Osteoblast (primary cell): ENCODE data around the gene CACNA1C. TPM values are rescaled to one million over a fixed set of nuclear protein-coding genes. Genes with fewer than 3 reads are reported as not detected.

Experiments used
- DNase-seq: peaks from one replicate; pipeline ENCODE4 v3.0.0; 2011; ENCODE audit warnings: low spot score, mixed read lengths; ENCODE audit not compliant: insufficient read length; ENCODE audit errors: missing footprints
- H2AFZ ChIP-seq: 2 replicates; pipeline ENCODE4 v1.6.0; 2011; ENCODE audit warnings: mild to moderate bottlenecking, low read length
- H3K27ac ChIP-seq: 2 replicates; pipeline ENCODE4 v1.5.1; 2011; ENCODE audit warnings: mild to moderate bottlenecking, low read depth, low read length, moderate library complexity
- H3K27me3 ChIP-seq: 2 replicates; pipeline ENCODE4 v1.6.0; 2012; ENCODE audit warnings: mild to moderate bottlenecking, control low read depth, inconsistent platforms, low read length, moderate library complexity; ENCODE audit not compliant: insufficient read depth
- H3K36me3 ChIP-seq: 2 replicates; pipeline ENCODE4 v1.5.1; 2011; ENCODE audit warnings: mild to moderate bottlenecking, low read length, control low read depth, moderate library complexity; ENCODE audit not compliant: insufficient read depth
- H3K4me1 ChIP-seq: 2 replicates; pipeline ENCODE4 v1.5.1; 2011; ENCODE audit warnings: mild to moderate bottlenecking, low read length, control low read depth, moderate library complexity; ENCODE audit not compliant: insufficient read depth
- H3K4me2 ChIP-seq: 2 replicates; pipeline ENCODE4 v1.6.0; 2011; ENCODE audit warnings: mild to moderate bottlenecking, low read length; ENCODE audit not compliant: insufficient read depth
- H3K4me3 ChIP-seq: fragments of 200-600 bp; sonication (generic); 3 replicates; pipeline ENCODE4 v1.5.1; 2012; ENCODE audit warnings: mild to moderate bottlenecking, low read length, inconsistent platforms; ENCODE audit not compliant: insufficient read depth
- H3K79me2 ChIP-seq: 2 replicates; pipeline ENCODE4 v1.6.0; 2012; ENCODE audit warnings: mild to moderate bottlenecking, low read length, control low read depth, inconsistent platforms; ENCODE audit not compliant: insufficient read depth
- H3K9me3 ChIP-seq: 2 replicates; pipeline ENCODE4 v1.5.1; 2011; ENCODE audit warnings: low read depth, low read length, control low read depth
- H4K20me1 ChIP-seq: 2 replicates; pipeline ENCODE4 v1.6.0; 2012; ENCODE audit warnings: mild to moderate bottlenecking, low read length, control low read depth; ENCODE audit not compliant: insufficient read depth
- CTCF ChIP-seq: IDR thresholded peaks from 2 replicates; pipeline ENCODE4 v1.5.1; 2011; ENCODE audit warnings: mild to moderate bottlenecking, low read depth, low read length, moderate library complexity; ENCODE audit errors: extremely low read depth
- total RNA-seq: library from RNA; depleted of rRNA; stranded (reverse); fragments of >200 nt; gene quantifications from 2 replicates; pipeline ENCODE4 v1.2.3, GENCODE V29; 2012

CACNA1C gene
- total RNA-seq, 1 donor: 19.2 TPM

GRCh38 chr12:2343681-2344080 lies 290.9 kb downstream of the CACNA1C start:
- H3K4me1 ChIP-seq: peaks cover 37% of the 10 kb centered on the region
- H3K4me2 ChIP-seq: no peak overlapping the region
- H3K27ac ChIP-seq: no peak overlapping the region
- H3K4me3 ChIP-seq: no peak overlapping the region
- TF ChIP-seq CTCF: no peak
- no peak overlapping the region for H2AFZ ChIP-seq
- no peaks in the 10 kb centered on the region for H3K9me3 ChIP-seq
- H3K36me3 ChIP-seq: no peaks in the 10 kb centered on the region
- H3K79me2 ChIP-seq: peaks cover 9% of the 10 kb centered on the region
- H4K20me1 ChIP-seq: peaks cover 7% of the 10 kb centered on the region
- H3K27me3 ChIP-seq: no peaks in the 10 kb centered on the region
- no peak for DNase-seq

GRCh38 chr12:2344476-2344875 lies 291.7 kb downstream of the CACNA1C start:
- no peak overlapping the region for H2AFZ ChIP-seq
- peaks cover 9% of the 10 kb centered on the region for H3K79me2 ChIP-seq
- no peak overlapping the region for H3K4me2 ChIP-seq
- H3K36me3 ChIP-seq: no peaks in the 10 kb centered on the region
- H3K9me3 ChIP-seq: no peaks in the 10 kb centered on the region
- no peak for DNase-seq
- no peaks in the 10 kb centered on the region for H3K27me3 ChIP-seq
- no peak for TF ChIP-seq CTCF
- peaks cover 29% of the 10 kb centered on the region for H3K4me1 ChIP-seq
- no peak overlapping the region for H3K27ac ChIP-seq
- no peak overlapping the region for H3K4me3 ChIP-seq
- H4K20me1 ChIP-seq: peaks cover 7% of the 10 kb centered on the region

- Histone ChIP-seq H3K9me3 (no peaks in the 10 kb centered on the region), H4K20me1 (peaks cover 7% of the 10 kb centered on the region), H3K4me2 (no peak overlapping the region), H3K4me3 (no peak overlapping the region), H3K27me3 (no peaks in the 10 kb centered on the region), H3K4me1 (peaks cover 26% of the 10 kb centered on the region), H3K36me3 (no peaks in the 10 kb centered on the region), H2AFZ (peak overlapping the region; percentile 12), H3K79me2 (peaks cover 9% of the 10 kb centered on the region), H3K27ac (no peak overlapping the region)
- no peak for DNase-seq
- no peak for TF ChIP-seq CTCF
Measured at GRCh38 chr12:2344885-2345284, 292.1 kb downstream of the CACNA1C start.

GRCh38 chr12:2345902-2346301 lies 293.1 kb downstream of the CACNA1C start:
- Histone ChIP-seq H4K20me1 (peaks cover 7% of the 10 kb centered on the region), H3K79me2 (peaks cover 9% of the 10 kb centered on the region), H3K27ac (no peak overlapping the region), H3K4me3 (no peak overlapping the region), H3K9me3 (no peaks in the 10 kb centered on the region), H2AFZ (no peak overlapping the region), H3K27me3 (no peaks in the 10 kb centered on the region), H3K4me1 (peaks cover 25% of the 10 kb centered on the region), H3K4me2 (no peak overlapping the region), H3K36me3 (no peaks in the 10 kb centered on the region)
- no peak for TF ChIP-seq CTCF
- no peak for DNase-seq
